GM12878 (cell line): ENCODE data around the gene LACRT. TPM values are rescaled to one million over a fixed set of nuclear protein-coding genes. Genes with fewer than 3 reads are reported as not detected.

Experiments
- ATAC-seq: fragments of 200-7000 bp; cut with Tn5 transposase; 3 replicates; pipeline ENCODE4 v1.9.1; 2020; ENCODE audit warnings: mild to moderate bottlenecking, moderate library complexity
- BruUV-seq: library from RNA; stranded (reverse); fragments of 400-500 nt; replicated peaks from 2 replicates; lab custom pipeline; 2021; lab: Mats Ljungman, UMichigan
- CTCF ChIA-PET: fragments of 300-600 bp; sonication (Branson Sonifier 250); formaldehyde crosslinking; extraction: SDS; loops from one replicate; lab custom pipeline; 2021; ENCODE audit warnings: inconsistent platforms; lab: Yijun Ruan, JAX
- POLR2A ChIA-PET: fragments of 350-600 bp; formaldehyde crosslinking; extraction: SDS; loops from one replicate; lab custom pipeline; 2021; ENCODE audit warnings: inconsistent platforms; lab: Charles Lee
- RAD21 ChIA-PET: fragments of 300-600 bp; sonication (Branson Sonifier 250); formaldehyde crosslinking; loops from one replicate; lab custom pipeline; 2023; ENCODE audit warnings: antibody characterized with exemption; ENCODE audit not compliant: unreplicated experiment; lab: Charles Lee
- SMC1A ChIA-PET: fragments of 300-600 bp; sonication (Branson Sonifier 250); formaldehyde crosslinking; loops from one replicate; lab custom pipeline; 2023; ENCODE audit not compliant: unreplicated experiment, uncharacterized antibody; lab: Charles Lee
- DNase-seq: peaks from one replicate; pipeline ENCODE4 v3.0.0-alpha.2; 2011; ENCODE audit warnings: low read depth, low spot score
- FAIRE-seq: peaks from 3 replicates; lab custom pipeline; 2011; peaks lifted over from hg19 to GRCh38; lab: Jason Lieb, UNC
- H2AFZ ChIP-seq: 2 replicates; pipeline ENCODE4 v1.6.0; 2011; ENCODE audit warnings: low read depth, low read length, control low read depth; ENCODE audit not compliant: control insufficient read depth
- H3K27ac ChIP-seq: 2 replicates; pipeline ENCODE4 v1.5.1; 2011; ENCODE audit warnings: control low read depth; ENCODE audit not compliant: control insufficient read depth, insufficient read depth
- H3K27me3 ChIP-seq, 2 experiments: replicated peaks in 1 of 2; 2 replicates each; pipeline versions ENCODE4 v1.6.0 to v1.6.1; 2011; ENCODE audit warnings: low read length in 1 of 2; ENCODE audit not compliant: control insufficient read depth in 2 of 2, insufficient read depth in 2 of 2
- H3K36me3 ChIP-seq, 2 experiments: 2 replicates each; pipeline ENCODE4 v1.5.1; 2011; ENCODE audit warnings: low read length in 1 of 2; ENCODE audit not compliant: control insufficient read depth in 2 of 2, insufficient read depth in 2 of 2
- H3K4me1 ChIP-seq: 2 replicates; pipeline ENCODE4 v1.6.1; 2011; ENCODE audit warnings: mild to moderate bottlenecking, low read length, moderate library complexity, mixed read lengths; ENCODE audit not compliant: control insufficient read depth, insufficient read depth
- H3K4me2 ChIP-seq: 2 replicates; pipeline ENCODE4 v1.6.0; 2011; ENCODE audit warnings: control low read depth; ENCODE audit not compliant: control insufficient read depth, insufficient read depth
- H3K4me3 ChIP-seq: fragments of 200-600 bp; sonication (generic); 2 replicates; pipeline ENCODE4 v1.5.1; 2016
- H3K79me2 ChIP-seq: 2 replicates; pipeline ENCODE4 v1.6.0; 2011; ENCODE audit warnings: low read length; ENCODE audit not compliant: control insufficient read depth, insufficient read depth
- H3K9ac ChIP-seq: 2 replicates; pipeline ENCODE4 v1.8.0; 2011; ENCODE audit warnings: low read length, control low read depth, mixed read lengths; ENCODE audit not compliant: control insufficient read depth, insufficient read depth
- H3K9me3 ChIP-seq: replicated peaks from 3 replicates; pipeline ENCODE4 v1.5.1; 2011; ENCODE audit warnings: mild to moderate bottlenecking, low read length; ENCODE audit not compliant: control insufficient read depth, insufficient read depth
- H4K20me1 ChIP-seq: 2 replicates; pipeline ENCODE4 v1.6.0; 2011; ENCODE audit not compliant: control insufficient read depth, insufficient read depth
- CBFB ChIP-seq: IDR thresholded peaks from 2 replicates; pipeline ENCODE4 v1.6.1; 2016; ENCODE audit warnings: antibody characterized with exemption, low read depth
- FOXM1 ChIP-seq: IDR thresholded peaks from 2 replicates; pipeline ENCODE4 v1.6.1; 2012; ENCODE audit warnings: low read depth, mild to moderate bottlenecking, inconsistent platforms, low read length, moderate library complexity
- HDGF ChIP-seq: fragments of 450-650 bp; IDR thresholded peaks from 2 replicates; pipeline ENCODE4 v1.6.1; 2016; ENCODE audit warnings: antibody characterized with exemption
- MXI1 ChIP-seq: fragments of 150-350 bp; IDR thresholded peaks from 2 replicates; pipeline ENCODE4 v1.6.1; 2011; ENCODE audit warnings: low read depth, mild to moderate bottlenecking, inconsistent platforms, low read length, improper control_type of control experiment
- MYC ChIP-seq: IDR thresholded peaks from 2 replicates; pipeline ENCODE4 v1.6.1; 2011; ENCODE audit warnings: mild to moderate bottlenecking, low read length, moderate library complexity, inconsistent platforms; ENCODE audit not compliant: insufficient read depth, insufficient replicate concordance, insufficient read length, severe bottlenecking
- SMAD1 ChIP-seq: fragments of 450-650 bp; IDR thresholded peaks from 2 replicates; pipeline ENCODE4 v1.6.1; 2018; ENCODE audit warnings: mild to moderate bottlenecking, low read depth; ENCODE audit not compliant: partially characterized antibody
- SPI1 ChIP-seq: IDR thresholded peaks from 2 replicates; pipeline ENCODE4 v1.6.1; 2011; ENCODE audit warnings: low read depth, mild to moderate bottlenecking, low read length, moderate library complexity, borderline replicate concordance; ENCODE audit not compliant: insufficient read depth
- TARDBP ChIP-seq: IDR thresholded peaks from 2 replicates; pipeline ENCODE4 v1.6.1; 2016; ENCODE audit warnings: borderline replicate concordance
- ZNF622 ChIP-seq: fragments of 450-650 bp; IDR thresholded peaks from 2 replicates; pipeline ENCODE4 v1.6.1; 2017; ENCODE audit warnings: mild to moderate bottlenecking, inconsistent platforms
- WGBS: methylation state at CpG from one replicate; pipeline ENCODE4 v1.1.6; 2016; ENCODE audit warnings: low lambda C conversion rate; ENCODE audit not compliant: insufficient replicate concordance, insufficient coverage; ENCODE audit errors: missing lambda C conversion rate; 5-methylcytosine and 5-hydroxymethylcytosine counted together
- in situ Hi-C: fragments of 300-500 bp; cut with MboI; formaldehyde crosslinking; loops from 9 replicates; pipeline ENCODE4 v1.14.3; 2018; ENCODE audit warnings: mixed read lengths
- intact Hi-C: fragments of 100-400 bp; cut with micrococcal nuclease; formaldehyde crosslinking; loops from one replicate; pipeline ENCODE4 v1.14.2; 2022; ENCODE audit not compliant: unreplicated experiment
- polyA plus RNA-seq, 11 experiments: library from polyadenylated mRNA; depleted of rRNA in 4 of 11; unstranded in 6 of 11; stranded (reverse) in 5 of 11; fragments of >200 nt; fragmentation: Nextera tagmentation in 4 of 11; fragmentation: Illumina TruSeq in 1 of 11; extraction: Ambion mirVana in 4 of 11; extraction: Trizol in 1 of 11; gene quantifications; 1 replicate in 1 of 11; 2 replicates in 10 of 11; pipeline versions ENCODE4 v1.2.1 to v1.2.3, GENCODE V29; 2011 to 2016; ENCODE audit warnings: inconsistent platforms in 2 of 11, missing spikeins in 2 of 11, low read depth in 1 of 11
- total RNA-seq, 4 experiments: library from RNA; depleted of rRNA in 3 of 4; stranded (reverse); fragments of >200 nt in 3 of 4; fragmentation: Illumina TruSeq in 1 of 4; extraction: Trizol in 1 of 4; gene quantifications; 2 replicates each; pipeline versions ENCODE4 v1.2.1 to v1.2.3, GENCODE V29; 2013 to 2021
- TF ChIP-seq, protein P1 (sequence below): fragments of 450-650 bp; IDR thresholded peaks from 2 replicates; pipeline ENCODE4 v1.6.1; 2017; ENCODE audit warnings: borderline replicate concordance
- TF ChIP-seq, protein P2 (sequence below): IDR thresholded peaks from 2 replicates; pipeline ENCODE4 v1.6.1; 2012; ENCODE audit warnings: low read depth, low read length, improper control_type of control experiment

LACRT gene
- total and polyA plus RNA-seq, 10 of the 15 experiments (the other 5 are each of a cell fraction or from before 2014, with no cell fraction given) = not detected

DNA sequence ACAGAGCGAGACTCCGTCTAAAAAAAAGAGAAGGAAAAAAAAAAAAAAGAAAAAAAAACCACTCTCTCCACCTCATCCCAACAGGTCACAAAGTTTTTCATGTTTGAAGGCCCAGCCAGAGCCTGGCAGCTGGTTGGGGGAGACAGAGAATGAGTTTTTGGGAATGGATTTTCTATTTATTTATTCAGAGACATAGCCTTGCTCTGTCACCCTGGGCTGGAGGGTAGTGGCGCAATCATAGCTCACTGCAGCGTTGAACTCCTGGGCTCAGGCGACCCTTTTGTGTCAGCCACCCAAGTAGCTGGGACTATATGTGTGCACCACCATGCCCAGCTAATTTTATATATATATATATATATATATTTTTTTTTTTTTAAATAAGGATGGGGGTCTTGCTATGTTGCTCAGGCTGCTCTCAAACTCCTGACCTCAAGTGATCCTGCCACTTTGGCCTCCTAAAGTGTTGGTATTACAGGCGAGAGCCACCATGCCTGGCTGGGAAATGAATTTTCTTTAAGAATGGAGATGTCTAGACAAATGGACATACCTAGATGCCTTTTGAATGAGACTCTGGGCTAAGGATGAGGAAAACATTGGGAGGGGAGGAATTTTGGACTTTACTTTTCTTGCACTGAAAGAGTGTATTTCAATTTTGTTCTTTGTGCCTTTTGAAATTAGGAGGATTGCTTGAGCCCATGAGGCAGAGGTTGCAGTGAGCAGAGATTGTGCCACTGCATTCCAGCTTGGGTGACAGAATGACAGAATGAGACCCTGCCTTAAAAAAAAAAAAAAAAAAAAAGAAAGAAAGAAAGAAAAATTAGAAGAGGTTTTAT lies 29.3 kb downstream of the LACRT start:
- no TSS peak for BruUV-seq
- CTCF ChIA-PET = interaction anchor here (1.3 to 6.3 kb wide), 5 partner anchors 9 to 53 kb away, joined by 3 to 45 read pairs (median 14); no protein-coding TSS in a partner anchor
- POLR2A ChIA-PET = interaction anchor here (0.6 to 0.7 kb wide), 4 partner anchors 10 to 270 kb away, joined by 3 to 7 read pairs (median 4); no protein-coding TSS in a partner anchor

DNA sequence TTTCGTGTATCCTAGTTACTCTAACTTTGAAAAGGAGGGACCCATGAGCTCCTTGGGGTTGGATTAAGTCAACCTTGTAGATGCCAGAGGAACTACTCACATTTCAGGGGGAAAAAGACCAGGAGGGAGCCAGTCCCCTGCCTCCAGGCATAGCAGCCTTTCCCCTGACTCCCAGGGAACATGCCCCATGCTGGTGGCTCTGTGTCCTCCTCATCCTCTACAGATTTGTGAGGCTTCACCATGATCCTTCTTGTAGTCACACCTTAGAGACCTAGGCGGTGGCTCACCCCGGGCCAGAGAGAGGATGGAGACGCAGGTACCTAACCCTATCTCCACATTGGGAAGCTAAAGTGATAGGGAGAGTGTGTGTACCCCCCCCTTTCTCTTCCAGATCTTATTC lies 30.3 kb downstream of the LACRT start:
- Histone ChIP-seq H3K4me2 (no peak overlapping the region), H4K20me1 (no peaks in the 10 kb centered on the region), H3K9ac (no peak overlapping the region), H3K4me1 (no peaks in the 10 kb centered on the region), H3K27ac (no peak overlapping the region), H3K4me3 (no peak overlapping the region), H3K27me3 (peaks cover 0 to 1% of the 10 kb centered on the region in 2 experiments; a peak in 2 of 4 replicates), H3K79me2 (no peaks in the 10 kb centered on the region), H2AFZ (no peak overlapping the region), H3K9me3 (no peaks in the 10 kb centered on the region), H3K36me3 (no peaks in the 10 kb centered on the region)
- intact Hi-C loops = loop anchor here (5.0 kb wide), 1 partner anchor 353 kb away; no protein-coding TSS in a partner anchor
- ATAC-seq (no peak), DNase-seq (no peak), FAIRE-seq (no peak)
- WGBS = 50% methylated on average over 4 of the region's 4 CpGs
- SMC1A ChIA-PET = interaction anchor here (1.4 kb wide), 1 partner anchor 97 kb away, joined by 3 read pairs; no protein-coding TSS in a partner anchor
- BruUV-seq = no TSS peak
- CTCF ChIA-PET = interaction anchor here (0.8 to 6.3 kb wide), 7 partner anchors 8 to 468 kb away, joined by 3 to 45 read pairs (median 5); no protein-coding TSS in a partner anchor
- in situ Hi-C loops = no loop called here
- RAD21 ChIA-PET = no interaction called here
- POLR2A ChIA-PET = interaction anchor here (0.7 kb wide), 1 partner anchor 271 kb away, joined by 5 read pairs; no protein-coding TSS in a partner anchor
- TF ChIP-seq SMAD1 (no peak), ZNF622 (no peak), FOXM1 (no peak), MYC (no peak)
- TF ChIP-seq, protein P1, sequence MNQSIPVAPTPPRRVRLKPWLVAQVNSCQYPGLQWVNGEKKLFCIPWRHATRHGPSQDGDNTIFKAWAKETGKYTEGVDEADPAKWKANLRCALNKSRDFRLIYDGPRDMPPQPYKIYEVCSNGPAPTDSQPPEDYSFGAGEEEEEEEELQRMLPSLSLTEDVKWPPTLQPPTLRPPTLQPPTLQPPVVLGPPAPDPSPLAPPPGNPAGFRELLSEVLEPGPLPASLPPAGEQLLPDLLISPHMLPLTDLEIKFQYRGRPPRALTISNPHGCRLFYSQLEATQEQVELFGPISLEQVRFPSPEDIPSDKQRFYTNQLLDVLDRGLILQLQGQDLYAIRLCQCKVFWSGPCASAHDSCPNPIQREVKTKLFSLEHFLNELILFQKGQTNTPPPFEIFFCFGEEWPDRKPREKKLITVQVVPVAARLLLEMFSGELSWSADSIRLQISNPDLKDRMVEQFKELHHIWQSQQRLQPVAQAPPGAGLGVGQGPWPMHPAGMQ = no peak

More for the DNA sequence above, 29.3 kb downstream of the LACRT start:
- Histone ChIP-seq H3K27ac (no peak overlapping the region), H3K27me3 (peaks cover 0 to 1% of the 10 kb centered on the region in 2 experiments; a peak in 2 of 4 replicates), H4K20me1 (no peaks in the 10 kb centered on the region), H3K9me3 (no peaks in the 10 kb centered on the region), H3K79me2 (no peaks in the 10 kb centered on the region), H3K4me3 (no peak overlapping the region), H3K4me1 (no peaks in the 10 kb centered on the region), H2AFZ (no peak overlapping the region), H3K36me3 (no peaks in the 10 kb centered on the region), H3K9ac (no peak overlapping the region), H3K4me2 (no peak overlapping the region)
- RAD21 ChIA-PET = no interaction called here
- WGBS = 47% methylated on average over 4 of the region's 6 CpGs
- intact Hi-C loops = no loop called here
- in situ Hi-C loops = no loop called here
- SMC1A ChIA-PET = no interaction called here
- no peak for DNase-seq
- ATAC-seq = no peak
- FAIRE-seq = no peak
- TF ChIP-seq CBFB (no peak), SMAD1 (no peak), TARDBP (no peak), SPI1 (no peak), HDGF (no peak), MXI1 (no peak)
- TF ChIP-seq, protein P2, sequence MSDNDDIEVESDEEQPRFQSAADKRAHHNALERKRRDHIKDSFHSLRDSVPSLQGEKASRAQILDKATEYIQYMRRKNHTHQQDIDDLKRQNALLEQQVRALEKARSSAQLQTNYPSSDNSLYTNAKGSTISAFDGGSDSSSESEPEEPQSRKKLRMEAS = no peak
